Endothelial cell of umbilical vein (primary cell): ENCODE measurements around the gene OLFM1.

Source experiments
- EZH2 ChIP-seq: IDR thresholded peaks from 2 replicates; pipeline ENCODE4 v1.6.1; 2012; ENCODE audit warnings: borderline replicate concordance, low read depth, mild to moderate bottlenecking, moderate library complexity, low read length, inconsistent platforms; ENCODE audit not compliant: severe bottlenecking
- FOS ChIP-seq: IDR thresholded peaks from 2 replicates; pipeline ENCODE4 v1.6.1; 2011; ENCODE audit warnings: mild to moderate bottlenecking, low read length, moderate library complexity, borderline replicate concordance; ENCODE audit not compliant: insufficient read depth
- GATA2 ChIP-seq: IDR thresholded peaks from 2 replicates; pipeline ENCODE4 v1.7.0; 2011; ENCODE audit warnings: low read depth, mild to moderate bottlenecking, moderate library complexity, mixed read lengths, low read length; ENCODE audit not compliant: insufficient read length, insufficient read depth
- JUN ChIP-seq: IDR thresholded peaks from 2 replicates; pipeline ENCODE4 v1.6.1; 2011; ENCODE audit warnings: borderline replicate concordance, low read depth; ENCODE audit not compliant: insufficient read length, insufficient read depth
- MYC ChIP-seq: IDR thresholded peaks from one replicate; pipeline ENCODE4 v1.6.1; 2011; ENCODE audit warnings: mild to moderate bottlenecking, low read depth, low read length
- POLR2A ChIP-seq: IDR thresholded peaks from 2 replicates; pipeline ENCODE4 v1.6.1; 2012; ENCODE audit warnings: low read depth, mild to moderate bottlenecking, control low read depth, low read length
- POLR2AphosphoS5 ChIP-seq: IDR thresholded peaks from 2 replicates; pipeline ENCODE4 v1.6.1; 2012; ENCODE audit warnings: low read depth, mild to moderate bottlenecking, control low read depth, low read length, moderate library complexity; ENCODE audit not compliant: insufficient read depth
- TF ChIP-seq, protein P1 (sequence below), 2 donors: IDR thresholded peaks; 1 replicate in 1 of 2; 2 replicates in 1 of 2; pipeline ENCODE4 v1.5.1; 2011; ENCODE audit warnings: low read length in 2 of 2, mild to moderate bottlenecking in 2 of 2, moderate library complexity in 2 of 2, control low read depth in 1 of 2, inconsistent platforms in 1 of 2, low read depth in 1 of 2; ENCODE audit not compliant: insufficient read depth in 1 of 2; ENCODE audit errors: extremely low read depth in 1 of 2
- TF ChIP-seq, protein P2 (sequence below): IDR thresholded peaks from 2 replicates; pipeline ENCODE4 v1.6.1; 2011; ENCODE audit not compliant: insufficient read depth, insufficient read length

DNA sequence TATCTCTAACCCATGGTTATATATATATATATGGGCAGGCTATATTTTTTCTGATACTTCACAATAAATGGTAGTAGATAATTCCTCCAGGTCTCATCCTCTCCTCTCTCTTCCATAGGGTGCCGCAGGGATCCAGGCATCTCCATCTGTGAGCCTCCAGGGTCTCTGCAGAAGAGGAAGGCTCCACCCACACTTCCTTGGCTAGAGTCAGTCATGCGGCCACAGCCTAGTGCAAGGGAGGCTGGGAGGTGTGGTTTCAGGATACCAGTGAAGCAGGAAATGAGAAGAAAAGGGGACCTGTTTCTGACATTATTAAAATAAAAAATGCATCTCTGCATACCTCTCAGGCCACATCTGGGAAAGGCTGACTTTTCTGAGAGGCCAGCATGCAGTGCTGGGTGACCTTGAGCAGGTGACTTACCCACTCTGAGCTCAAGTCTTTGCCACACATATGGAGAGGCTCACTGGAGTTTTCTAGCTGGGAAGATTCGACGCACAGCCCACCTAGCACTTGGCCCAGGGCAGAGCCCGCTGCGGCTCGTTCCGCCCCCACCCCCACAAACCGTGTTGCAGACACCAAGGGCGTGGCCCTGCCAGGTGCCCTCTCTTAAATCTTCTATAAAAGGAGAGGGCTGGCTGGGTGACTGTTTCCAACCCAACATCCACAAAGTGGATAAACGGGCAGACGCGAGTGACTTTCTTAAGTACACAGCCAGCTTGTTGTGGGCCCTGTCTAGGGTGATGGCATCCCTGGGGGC lies 47.9 kb downstream of the OLFM1 start:
- TF ChIP-seq, protein P1, sequence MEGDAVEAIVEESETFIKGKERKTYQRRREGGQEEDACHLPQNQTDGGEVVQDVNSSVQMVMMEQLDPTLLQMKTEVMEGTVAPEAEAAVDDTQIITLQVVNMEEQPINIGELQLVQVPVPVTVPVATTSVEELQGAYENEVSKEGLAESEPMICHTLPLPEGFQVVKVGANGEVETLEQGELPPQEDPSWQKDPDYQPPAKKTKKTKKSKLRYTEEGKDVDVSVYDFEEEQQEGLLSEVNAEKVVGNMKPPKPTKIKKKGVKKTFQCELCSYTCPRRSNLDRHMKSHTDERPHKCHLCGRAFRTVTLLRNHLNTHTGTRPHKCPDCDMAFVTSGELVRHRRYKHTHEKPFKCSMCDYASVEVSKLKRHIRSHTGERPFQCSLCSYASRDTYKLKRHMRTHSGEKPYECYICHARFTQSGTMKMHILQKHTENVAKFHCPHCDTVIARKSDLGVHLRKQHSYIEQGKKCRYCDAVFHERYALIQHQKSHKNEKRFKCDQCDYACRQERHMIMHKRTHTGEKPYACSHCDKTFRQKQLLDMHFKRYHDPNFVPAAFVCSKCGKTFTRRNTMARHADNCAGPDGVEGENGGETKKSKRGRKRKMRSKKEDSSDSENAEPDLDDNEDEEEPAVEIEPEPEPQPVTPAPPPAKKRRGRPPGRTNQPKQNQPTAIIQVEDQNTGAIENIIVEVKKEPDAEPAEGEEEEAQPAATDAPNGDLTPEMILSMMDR (IDR thresholded peaks at IDR 0.05; ENCODE audit: extremely low read depth in 1 of 2, insufficient read depth in 1 of 2, low read depth in 1 of 2, low read length in 2 of 2): no peak
- TF ChIP-seq POLR2A: no peak
- TF ChIP-seq MYC: no peak
- no peak for TF ChIP-seq POLR2AphosphoS5
- no peak for TF ChIP-seq EZH2
- TF ChIP-seq FOS: no peak
- no peak for TF ChIP-seq JUN
- TF ChIP-seq, protein P2, sequence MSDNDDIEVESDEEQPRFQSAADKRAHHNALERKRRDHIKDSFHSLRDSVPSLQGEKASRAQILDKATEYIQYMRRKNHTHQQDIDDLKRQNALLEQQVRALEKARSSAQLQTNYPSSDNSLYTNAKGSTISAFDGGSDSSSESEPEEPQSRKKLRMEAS: no peak
- TF ChIP-seq GATA2: no peak
